Ecto neural progenitor cell (in vitro differentiated cells): ENCODE data around the gene CST9.
"Not testable (repeated sequence)": the region's sequence is repeated elsewhere in the genome, so short reads cannot be mapped to it uniquely, and the experiment has no call there.

Experiments
- DNase-seq: peaks from one replicate; pipeline ENCODE4 v3.0.0-alpha.2; 2018; ENCODE audit warnings: low spot score

Gene CST9

DNA sequence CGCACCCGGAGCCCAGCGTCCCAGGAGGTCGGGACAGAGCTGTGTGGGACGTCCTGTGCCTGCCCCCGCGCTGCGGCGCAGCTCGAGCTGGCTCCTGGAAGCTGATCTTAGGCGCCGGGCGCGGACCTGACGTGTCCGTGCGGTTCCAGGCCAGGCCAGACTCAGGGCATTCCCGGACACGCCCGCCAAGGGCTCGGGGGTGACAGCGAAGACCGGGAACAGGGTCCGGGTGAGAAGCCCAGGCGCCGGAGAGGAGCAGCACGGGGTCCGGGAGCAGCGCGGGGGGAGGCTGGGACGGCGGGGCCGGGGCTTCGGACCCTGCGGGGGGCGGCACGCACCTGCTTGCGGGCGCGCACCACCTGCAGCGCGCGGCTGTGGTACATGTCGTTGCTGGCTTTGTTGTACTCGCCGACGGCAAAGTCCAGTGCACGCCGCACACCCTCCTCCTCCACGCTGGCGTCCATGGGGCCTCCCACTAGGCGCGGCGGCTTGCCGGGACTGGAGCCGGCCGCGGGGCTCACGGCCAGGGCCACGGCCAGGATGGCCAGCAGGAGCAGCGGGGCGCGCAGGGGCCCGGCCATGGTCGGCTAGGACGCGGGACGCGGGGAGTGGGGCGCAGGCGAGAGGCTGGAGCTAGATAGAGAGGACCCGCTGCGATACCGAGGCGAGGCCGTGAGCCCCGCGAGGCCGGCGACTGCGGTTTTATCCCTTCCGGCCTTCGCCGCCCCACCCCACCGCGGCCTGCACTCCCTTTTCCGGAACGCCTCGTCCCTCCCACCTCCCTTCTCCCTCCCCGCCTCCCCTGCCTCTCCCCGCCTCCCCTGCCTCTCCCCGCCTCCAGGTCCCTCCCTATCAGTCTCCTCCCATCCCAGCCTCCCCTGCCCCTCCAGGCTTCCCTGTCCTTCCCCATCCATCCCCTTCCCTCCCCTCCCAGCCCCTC lies 31.8 kb upstream of the CST9 start, which contains the start of gene CST3:
Gene CST3, minus strand, starts transcription at position 674 of the 940 bp plus-strand sequence. Its CDS starts 93 bp downstream, at position 581.
- peak; percentile 90 for DNase-seq

DNA sequence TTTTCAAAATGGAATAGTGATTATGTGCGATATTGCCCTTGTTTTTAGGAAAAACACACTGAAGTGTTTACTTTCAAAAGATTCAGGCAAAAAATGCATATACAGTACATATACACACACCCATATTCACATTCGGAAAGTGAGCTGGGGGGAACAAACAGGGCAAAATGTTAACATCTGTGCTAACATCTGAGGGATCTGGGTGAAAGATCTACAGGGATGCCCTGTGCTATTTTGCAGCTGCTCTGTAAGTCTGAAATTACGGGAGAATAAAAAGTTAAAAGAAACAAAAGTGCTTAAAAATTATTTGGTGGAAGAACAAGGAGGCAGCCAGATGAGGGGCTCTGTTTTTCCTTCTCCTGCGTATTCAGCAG lies 31.2 kb upstream of the CST9 start:
- DNase-seq, result no peak

DNA sequence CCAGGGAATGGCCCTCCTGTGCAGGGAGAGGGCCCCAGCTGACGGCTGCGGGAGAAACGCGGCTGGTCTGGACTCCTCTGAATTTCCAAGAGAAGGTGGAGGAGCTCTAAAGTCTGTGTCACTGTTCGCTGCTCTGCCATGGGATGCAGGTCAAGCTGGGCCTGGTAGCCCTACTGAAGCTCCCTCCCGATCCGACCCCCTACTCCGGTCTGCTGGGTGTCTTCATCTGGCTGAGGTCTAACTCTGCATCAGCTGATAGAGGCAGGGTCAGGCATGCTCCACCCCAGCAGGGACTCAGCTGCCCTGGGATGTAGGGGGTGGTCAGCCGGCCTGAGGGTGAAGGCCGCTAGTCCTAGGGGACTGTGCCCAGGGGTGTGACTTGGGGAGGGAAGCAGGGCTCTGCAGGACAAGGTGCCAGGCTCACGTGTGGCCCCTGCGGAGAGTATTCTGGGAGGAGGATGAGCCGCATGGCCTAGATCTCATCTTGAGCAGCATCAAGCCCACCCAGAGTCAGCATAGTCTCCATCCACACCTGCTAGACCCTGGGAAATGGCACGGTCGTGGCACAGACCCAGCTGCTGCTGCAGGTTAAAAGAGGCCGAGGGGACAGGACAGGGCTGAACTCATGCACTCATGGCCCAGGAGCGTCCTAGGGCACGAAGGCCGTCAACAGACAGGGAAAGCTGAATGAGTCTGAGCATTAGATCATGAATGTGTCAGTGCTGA lies 30.6 kb upstream of the CST9 start:
- DNase-seq, result peak; percentile 45

DNA sequence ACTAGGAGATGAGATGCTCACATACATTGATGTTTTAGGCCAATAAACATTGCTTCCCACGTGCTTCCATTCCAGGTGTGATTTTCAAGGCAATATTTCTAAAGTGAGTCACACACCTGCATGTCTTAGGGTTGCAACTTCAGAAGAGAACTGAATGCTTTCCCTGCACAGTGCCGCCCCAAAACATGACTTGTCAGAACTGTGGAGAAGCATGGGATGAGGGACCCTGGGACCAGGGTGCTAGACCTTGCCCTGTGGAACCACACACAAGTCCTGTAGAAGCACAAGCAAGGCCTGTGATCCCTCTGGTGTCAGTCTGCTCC lies 30.0 kb upstream of the CST9 start:
- not testable (repeated sequence) for DNase-seq

DNA sequence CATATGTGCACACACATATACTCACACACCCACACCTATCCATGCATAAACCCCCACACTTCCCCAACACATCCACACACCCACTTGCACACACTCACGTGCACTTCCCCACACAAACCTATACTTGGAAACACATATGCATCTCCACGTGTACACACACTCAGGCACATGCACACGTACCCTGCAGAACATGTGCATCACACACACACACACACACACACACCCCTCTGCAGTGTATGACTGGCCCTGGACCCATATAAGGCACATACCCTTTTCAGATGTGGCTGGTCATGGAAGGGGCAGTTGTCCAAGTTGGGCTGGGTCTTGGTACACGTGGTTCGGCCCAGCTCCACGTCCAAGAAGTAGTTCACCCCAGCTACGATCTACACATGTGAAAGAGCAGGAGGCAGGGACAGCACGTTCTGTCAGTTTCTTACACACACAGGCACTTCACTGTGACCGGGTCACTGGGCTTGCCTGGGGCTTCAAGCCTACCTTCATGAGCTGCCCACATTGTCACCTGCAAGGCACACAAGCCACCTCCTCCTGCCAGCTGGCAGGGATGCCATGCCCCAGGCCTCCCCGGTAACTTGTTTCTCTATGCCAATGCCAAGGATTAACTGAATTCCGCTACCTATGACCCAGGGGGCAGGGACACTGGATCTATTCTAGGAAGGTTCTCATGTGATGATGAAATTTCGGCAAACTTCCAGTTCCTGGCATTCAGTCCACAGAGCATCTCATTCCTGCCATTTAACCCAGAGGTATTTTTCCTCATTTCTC lies 29.5 kb upstream of the CST9 start:
- peak; percentile 27 for DNase-seq

DNA sequence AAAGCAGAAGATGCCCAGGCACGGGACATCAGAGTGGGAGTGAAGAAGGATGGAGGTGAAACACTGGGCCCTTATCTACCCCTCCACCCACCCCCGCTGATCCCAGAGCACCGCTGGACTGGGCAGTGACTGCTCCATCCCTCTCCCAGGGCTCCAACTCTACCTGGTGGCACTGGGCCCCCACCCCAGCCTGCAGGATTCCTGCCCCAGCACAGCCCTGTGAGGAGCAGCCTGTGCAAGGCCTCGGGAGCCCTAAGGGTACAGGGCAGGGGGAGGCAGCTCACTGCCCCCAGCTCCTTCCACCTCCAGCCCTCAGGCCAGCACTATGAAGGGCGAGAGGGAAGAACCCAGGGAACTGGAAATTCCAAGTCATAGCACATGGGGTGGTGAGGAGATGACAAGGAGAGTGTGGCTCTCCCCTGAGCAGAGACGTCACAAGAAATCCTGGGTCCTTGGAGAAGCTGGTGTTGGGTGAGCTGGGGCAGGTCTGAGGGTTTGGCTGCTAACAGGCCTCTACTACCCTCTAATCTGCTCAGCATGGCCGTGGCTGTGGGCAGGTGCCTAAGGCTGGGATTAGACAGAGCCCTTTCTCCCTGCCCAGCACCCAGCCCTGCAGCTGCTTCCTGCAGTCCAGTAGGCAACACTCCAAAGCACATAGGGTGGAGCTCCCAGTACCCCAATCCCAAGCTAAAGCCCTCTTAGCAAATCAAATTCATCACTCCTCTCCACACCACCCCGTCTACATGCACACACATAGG lies 28.5 kb upstream of the CST9 start:
- DNase-seq, result peak; percentile 31

DNA sequence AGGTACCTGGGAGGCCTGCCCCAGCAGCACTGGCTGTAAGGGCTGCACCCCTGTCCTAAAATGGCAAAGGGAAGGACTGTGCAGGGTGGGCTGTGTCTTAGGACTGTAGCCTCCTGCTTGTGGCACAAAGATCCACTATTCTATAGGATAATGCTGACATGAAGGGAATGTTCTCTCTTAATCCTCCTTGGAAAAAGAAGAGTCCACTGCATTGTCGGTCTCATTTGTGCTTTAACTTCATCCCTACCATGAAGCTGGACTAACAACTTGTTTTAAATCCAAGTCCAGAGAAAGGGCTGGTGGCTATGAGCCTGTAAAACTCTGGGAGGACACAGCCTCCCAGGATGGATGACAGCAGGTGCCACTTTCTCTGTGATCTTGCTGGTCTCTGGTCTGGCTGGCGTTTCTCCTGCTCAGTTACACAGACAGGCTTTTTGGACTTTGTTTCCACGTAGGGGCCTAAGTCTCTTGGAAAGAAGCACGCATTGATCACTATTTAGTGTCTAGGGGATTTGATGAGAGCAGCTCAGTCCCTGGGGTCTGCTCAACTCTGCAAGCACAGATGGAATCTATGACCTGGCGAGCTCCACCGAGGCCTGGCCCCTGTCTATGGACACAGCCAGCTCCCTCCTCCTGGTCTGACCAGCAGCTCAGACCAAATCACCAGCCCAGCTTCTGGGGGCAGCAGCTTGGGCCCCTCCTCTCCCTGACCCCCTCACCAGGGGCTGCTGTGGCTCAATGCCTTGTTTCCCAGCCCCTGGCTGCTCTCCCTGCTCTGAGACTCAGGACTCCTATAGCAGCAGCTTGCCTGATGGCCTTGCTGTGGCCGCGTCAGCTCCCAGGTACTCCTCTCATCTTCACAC lies 27.2 kb upstream of the CST9 start:
- DNase-seq, result peak; percentile 22

DNA sequence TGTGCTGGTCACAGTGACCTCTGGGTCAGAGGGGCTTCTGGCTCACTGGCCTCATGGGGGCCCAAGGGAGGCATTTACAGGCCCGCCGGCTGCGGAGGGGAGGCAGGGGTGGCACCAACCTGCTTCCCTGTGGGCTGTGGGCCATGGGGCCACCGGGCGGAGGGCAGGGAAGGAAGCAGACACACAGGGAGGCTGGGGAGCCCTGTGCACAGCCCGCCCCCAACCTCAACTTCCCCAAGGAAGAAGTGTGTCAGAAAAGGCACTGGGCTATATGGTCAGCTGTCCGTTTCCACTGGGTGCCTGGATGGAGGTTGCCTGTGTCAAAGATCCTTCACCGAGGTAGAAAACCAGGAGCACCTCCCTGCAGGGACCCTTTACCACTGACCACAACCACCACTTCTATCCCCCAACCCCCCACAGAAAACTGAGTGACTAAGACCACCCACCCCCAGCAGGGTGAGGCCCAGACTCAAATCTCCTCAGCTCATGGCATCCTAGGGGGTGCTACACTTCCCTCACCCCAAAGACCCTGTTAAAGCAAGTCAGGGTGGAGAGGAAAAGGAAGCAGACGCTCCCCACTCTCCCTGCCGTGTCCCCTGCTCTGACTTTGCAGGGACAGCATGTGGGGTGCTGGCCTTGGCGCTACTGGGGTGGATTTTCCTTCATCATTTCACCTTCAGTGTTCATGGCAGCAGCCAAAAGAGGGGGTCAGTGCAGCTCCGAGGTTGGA lies 26.4 kb upstream of the CST9 start:
- DNase-seq, result peak; percentile 23

DNA sequence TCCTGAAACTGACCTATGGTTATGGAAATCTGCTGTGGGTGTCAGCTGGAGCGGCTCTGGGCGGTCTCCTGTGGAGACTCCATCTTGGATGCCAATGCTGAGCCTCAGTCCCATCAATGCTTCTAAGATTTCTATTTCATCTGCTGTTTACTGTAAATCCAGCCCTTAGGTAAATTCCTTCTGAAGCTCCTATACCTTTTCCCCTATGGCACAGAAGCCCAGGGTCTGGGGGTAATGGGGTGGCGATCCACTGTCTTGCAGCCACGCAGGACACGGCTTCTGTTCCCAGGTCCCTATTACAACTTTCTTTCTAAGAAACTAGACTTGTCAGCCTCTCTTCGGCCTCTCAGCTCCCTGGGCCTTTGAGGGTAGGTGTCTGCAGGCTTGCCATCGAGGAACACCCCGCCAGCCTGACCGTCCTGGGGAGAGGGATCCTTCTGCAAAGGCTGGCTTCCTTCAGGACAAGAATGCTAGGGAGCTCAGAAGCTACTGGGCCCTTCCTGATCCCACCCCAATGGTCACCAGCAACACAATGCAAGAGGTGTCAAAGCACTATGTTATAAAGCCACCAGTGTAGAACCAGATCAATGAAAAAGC lies 25.6 kb upstream of the CST9 start:
- peak; percentile 16 for DNase-seq

DNA sequence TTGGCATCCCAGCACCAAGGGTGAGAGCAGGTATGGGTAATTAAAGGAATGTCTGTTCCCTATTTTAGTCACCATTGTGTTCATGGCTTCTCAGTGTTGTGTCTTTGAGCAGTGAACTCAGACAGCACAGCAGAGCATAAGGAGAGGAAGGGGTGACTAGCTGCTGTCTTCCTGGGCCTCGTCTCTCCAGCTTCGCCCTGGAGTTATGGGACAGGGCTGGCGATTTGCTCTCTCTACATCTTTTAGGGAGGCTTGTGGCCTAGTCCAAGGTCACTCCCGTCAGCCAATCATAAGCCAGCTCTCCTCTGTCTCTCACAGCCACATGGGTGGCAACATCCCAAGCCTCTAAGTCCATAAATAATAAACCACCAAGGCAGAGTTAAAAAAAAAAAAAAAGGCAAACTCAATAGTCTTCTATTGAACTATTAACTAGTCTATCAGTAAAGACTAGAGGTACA lies 24.7 kb upstream of the CST9 start:
- no peak for DNase-seq

DNA sequence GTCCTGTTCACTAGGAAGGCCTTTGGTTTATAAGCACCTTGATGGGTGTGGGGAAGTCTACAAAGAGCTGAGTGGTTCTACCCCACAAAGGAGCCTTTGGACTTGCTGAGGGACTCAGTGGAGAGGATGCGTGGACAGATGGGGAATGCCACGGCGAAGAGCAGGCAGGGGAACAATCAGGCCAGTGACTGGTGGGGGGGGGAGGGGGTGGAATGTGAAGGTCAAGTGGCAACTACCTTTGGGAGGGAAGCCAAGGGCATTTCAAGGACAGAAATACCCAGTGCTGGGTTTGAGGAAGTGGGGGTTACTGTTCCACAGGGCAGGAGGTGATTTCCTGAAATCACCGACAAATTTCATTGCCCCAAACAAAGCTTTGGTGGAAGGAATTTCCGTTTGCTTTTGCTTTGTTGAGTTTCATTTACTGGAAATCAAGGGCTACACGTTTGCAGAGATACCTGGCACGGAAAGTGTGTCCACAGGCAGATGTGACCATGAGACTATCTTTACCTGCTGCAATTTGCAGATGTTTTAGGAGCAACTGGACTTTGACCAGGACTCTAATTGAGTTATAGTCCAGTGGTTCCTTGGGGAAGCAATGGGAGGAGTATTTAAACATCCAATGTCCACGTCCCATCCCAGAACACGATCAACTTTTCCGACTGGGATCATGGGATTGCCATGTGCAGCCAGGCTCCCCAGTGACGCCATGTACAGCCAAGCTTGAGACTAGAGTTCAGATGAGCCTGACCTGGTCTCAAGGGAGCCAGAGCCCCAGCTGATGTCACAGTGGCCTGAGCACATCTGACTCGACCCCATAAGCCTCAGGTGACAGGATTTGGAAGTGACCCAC lies 24.1 kb upstream of the CST9 start:
- peak; percentile 33 for DNase-seq

DNA sequence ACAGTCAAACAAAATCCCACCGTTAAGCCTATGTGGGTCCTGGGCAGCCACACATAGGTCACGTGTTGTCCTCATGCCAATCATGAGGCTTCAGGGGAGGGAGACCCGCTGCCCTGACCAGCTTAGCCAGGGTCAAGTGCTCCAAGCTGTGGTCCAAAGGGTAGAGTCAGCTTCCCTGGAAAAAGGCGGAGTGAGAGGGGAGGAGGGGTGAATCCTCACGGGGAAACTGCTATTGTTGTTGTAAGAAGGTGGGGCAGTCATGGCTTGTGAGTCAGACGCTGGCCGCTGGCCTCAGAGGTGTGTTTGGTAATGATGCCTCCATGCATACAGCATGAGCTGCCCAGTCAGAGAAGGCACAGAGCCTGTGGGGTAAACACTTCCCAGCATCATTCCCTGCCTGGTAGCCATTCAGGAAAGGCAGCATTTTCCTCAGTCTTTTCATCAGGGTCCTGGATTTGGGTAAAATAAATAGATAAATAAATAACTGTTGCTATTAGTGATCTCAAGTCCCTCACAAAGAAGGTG lies 23.4 kb upstream of the CST9 start:
- DNase-seq, result peak; percentile 26

DNA sequence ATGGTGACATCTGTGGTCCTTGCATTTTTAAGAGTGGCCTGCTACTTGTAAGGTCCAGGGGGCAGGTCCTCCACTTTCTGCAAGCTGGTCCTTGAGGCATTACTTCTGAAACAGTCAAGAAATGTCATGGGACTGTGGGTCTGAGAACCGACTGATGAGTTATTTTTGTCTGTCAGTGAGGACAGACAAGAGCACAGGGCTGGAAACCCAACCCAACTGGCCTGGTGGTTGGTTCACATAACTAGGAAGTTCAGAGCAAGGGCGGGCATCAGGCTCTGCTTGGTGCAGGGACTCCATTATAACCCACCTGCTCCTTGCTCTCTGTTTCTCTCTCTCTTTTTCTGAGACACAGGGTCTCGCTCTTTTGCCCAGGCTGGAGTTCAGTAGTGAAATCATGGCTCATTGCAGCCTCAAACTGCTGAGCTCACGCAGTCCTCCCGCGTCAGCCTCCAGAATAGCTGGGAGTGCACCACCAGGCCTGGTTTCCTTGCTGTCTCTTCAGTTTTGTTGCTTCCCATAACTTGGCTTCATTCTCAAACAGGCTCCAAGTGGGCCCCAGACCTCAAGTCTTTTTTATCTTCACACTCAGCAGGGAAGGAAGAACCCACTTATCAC lies 22.8 kb upstream of the CST9 start:
- DNase-seq, result no peak

DNA sequence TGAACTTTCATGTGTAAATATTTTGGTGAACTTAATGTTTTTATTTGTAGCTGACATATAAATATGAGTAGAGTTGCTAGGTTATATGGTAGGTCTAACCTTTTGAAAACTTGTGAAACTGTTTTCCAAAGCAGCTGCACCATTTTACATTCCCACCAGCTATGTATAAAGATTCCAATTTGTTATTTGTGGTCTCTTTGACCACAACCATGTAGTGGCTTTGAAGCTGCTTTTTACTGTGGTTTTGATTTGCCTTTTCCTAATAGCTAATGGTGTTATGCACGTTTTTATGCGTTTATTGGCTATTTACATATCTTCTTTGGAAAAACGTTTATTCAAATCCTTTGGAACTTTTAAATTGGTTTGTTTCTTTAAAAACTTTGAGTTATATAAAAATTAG lies 21.8 kb upstream of the CST9 start:
- DNase-seq, result no peak

DNA sequence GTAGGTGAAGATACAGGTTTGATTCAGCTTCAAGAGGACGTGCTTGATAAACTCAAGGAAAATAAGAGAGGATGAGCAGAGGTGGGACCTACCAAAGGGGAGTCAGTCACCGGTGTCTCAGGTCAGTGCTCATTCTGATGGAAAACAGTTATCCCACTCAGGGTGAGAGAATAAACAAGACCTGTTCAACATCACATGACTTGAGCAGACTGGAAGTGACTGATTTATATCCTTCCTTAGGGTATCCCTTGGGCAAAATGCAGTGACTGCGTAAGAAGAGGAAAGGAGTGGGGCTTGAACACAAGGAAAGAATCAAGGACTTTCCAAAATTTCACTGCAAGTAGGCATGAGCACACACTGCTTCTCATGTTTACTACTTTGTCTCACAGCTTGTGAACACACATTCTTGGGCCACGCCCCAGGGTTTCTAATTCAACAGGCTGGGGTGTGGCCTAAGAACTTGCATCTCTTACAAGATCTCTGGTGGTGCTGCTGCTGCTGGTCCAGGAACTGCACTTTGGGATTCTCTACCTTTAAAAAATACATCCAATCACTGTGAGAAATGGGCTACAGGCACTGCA lies 20.4 kb upstream of the CST9 start:
- DNase-seq, result peak; percentile 37

DNA sequence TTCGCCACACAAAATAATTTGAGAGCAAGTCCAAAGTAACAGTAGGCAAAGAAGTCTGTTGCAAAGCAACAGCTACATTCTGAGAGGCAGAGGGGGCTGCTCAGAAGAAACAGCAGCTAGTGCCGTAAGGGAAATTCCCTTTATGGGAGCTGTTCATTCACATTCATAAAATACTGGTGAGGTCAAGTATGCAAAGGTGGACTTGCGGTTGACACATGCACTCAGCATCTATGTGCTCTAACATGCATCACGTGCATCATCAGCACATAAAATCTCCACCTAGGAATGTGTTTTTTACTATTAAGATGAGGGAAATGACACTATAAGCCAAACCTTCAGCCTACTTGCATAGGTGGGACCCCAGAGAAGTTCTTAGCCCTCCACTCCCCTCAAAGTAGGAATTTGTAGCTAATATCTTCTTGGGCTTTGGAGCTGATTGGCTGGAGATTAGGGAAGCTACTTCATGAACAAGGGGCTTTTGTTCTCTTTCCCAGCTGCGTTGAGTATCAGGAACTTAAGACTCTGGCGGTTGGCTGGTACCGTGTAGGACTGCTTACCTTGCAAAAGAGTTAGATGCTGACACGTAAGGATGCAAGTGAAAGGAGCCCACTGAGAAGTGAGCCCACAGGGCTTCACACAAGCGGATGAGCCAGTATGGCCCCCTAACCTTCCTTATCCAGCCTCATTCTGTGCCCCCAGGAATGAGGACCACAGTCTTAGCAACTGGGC lies 19.7 kb upstream of the CST9 start:
- DNase-seq, result peak; percentile 5

DNA sequence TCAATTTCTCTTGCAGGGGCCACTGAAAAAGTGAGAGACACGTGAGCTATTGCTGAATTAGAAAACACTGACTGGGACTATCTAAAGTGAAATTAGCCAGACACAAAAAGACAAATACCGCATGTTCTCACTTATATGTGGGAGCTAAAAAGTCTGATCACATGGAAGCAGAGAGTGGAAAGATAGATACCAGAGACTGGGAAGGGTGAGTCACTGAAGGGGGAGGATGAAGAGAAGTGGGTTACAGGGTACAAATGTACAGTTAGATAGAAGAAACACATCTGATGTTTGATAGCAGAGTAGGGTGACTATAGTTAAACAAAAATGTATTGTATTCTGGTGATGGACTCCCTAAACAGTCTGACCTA lies 18.6 kb upstream of the CST9 start:
- no peak for DNase-seq
